ENCODE measurements around the gene CCDC178. TPM values are rescaled to one million over a fixed set of nuclear protein-coding genes. Genes with fewer than 3 reads are reported as not detected.

The CCDC178 gene
- total RNA-seq, 1 donor from 2014 or later, result 2.8 TPM

DNA sequence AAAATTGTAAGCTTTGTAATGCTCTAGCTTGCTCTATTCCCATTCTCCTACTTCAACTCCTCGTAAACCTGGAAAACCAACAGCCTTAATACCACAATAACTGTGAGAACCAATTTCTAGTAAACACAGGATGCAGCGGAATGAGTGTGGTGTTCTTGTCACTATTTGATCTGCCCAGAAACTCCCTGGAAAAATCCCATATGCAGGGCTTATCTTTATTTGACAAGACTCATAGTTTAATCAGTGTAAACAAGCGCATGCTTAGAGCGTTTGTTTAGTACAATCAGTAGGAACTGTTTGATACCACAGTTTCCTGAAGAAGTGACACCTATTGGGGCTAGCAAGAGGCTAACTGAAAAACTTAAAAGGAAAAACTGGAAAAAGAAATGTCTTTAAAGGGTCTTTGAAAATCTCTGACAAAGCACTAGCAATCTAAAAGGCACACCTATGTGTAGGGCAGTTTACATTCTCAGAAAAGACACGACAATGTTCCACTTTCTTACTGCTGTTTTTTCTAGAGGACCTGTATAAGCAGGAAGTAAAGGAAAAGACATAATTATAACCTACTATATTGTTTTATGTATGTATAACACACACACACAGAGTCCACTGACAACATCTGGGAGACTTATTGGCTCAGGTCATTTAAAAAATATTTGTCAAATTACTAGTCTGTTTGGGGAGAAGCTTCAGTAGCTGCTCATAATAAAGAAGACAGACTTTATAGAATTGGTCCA, 426.3 kb downstream of the CCDC178 start:
- no peaks in the 10 kb centered on the region for H3K9me3 Mint-ChIP-seq

GRCh38 chr18:33010149-33010548, 430.4 kb downstream of the CCDC178 start:
- H3K27ac Mint-ChIP-seq, result no peak overlapping the region
- DNase-seq (ENCODE audit: extremely low spot score, unreplicated experiment), result no peak
- no peak overlapping the region for H3K4me3 Mint-ChIP-seq
- no peaks in the 10 kb centered on the region for H3K27me3 Mint-ChIP-seq
- no peaks in the 10 kb centered on the region for H3K9me3 Mint-ChIP-seq
- TF ChIP-seq CTCF (conservative IDR thresholded peaks at IDR 0.05), result no peak
- no peaks in the 10 kb centered on the region for H3K36me3 Mint-ChIP-seq
- no peaks in the 10 kb centered on the region for H3K4me1 Mint-ChIP-seq (ENCODE audit: unreplicated experiment)

More for the DNA sequence above, 426.3 kb downstream of the CCDC178 start:
- H3K36me3 Mint-ChIP-seq, result no peaks in the 10 kb centered on the region
- H3K4me3 Mint-ChIP-seq, result no peak overlapping the region
- no peak for DNase-seq (ENCODE audit: extremely low spot score, unreplicated experiment)
- no peaks in the 10 kb centered on the region for H3K4me1 Mint-ChIP-seq (ENCODE audit: unreplicated experiment)
- H3K27me3 Mint-ChIP-seq, result no peaks in the 10 kb centered on the region
- H3K27ac Mint-ChIP-seq, result no peak overlapping the region
- TF ChIP-seq CTCF (conservative IDR thresholded peaks at IDR 0.05), result no peak

DNA sequence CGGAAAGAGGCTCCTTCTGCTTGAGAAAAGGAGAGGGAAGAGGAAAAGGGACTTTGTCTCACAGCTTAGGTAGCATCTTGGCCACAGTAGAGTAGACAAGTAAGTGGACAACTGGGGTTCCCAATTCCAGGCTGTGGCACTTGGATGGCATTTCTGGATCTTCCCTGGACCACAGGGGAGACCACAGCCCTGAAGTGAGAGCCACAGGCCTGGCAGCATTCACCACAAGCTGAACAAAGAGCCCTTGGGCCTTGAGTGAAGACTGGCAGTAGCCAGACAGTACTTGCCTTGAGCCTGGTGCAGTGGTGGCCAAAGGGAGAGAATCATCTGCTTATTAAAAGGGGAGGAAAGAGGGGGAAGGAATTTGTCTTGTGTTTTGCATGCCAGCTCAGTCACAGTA, 441.6 kb downstream of the CCDC178 start:
- Mint-ChIP-seq H3K4me1 (ENCODE audit: unreplicated experiment) (no peaks in the 10 kb centered on the region), H3K4me3 (no peak overlapping the region), H3K27me3 (no peaks in the 10 kb centered on the region), H3K36me3 (no peaks in the 10 kb centered on the region), H3K27ac (no peak overlapping the region), H3K9me3 (no peaks in the 10 kb centered on the region)
- TF ChIP-seq CTCF (conservative IDR thresholded peaks at IDR 0.05), result no peak
- no peak for DNase-seq (ENCODE audit: extremely low spot score, unreplicated experiment)

GRCh38 chr18:32998285-32998684, 442.2 kb downstream of the CCDC178 start:
- no peak for TF ChIP-seq CTCF (conservative IDR thresholded peaks at IDR 0.05)
- H3K4me1 Mint-ChIP-seq (ENCODE audit: unreplicated experiment), result no peaks in the 10 kb centered on the region
- no peaks in the 10 kb centered on the region for H3K27me3 Mint-ChIP-seq
- H3K36me3 Mint-ChIP-seq, result no peaks in the 10 kb centered on the region
- H3K27ac Mint-ChIP-seq, result no peak overlapping the region
- no peak overlapping the region for H3K4me3 Mint-ChIP-seq
- no peaks in the 10 kb centered on the region for H3K9me3 Mint-ChIP-seq
- no peak for DNase-seq (ENCODE audit: extremely low spot score, unreplicated experiment)

DNA sequence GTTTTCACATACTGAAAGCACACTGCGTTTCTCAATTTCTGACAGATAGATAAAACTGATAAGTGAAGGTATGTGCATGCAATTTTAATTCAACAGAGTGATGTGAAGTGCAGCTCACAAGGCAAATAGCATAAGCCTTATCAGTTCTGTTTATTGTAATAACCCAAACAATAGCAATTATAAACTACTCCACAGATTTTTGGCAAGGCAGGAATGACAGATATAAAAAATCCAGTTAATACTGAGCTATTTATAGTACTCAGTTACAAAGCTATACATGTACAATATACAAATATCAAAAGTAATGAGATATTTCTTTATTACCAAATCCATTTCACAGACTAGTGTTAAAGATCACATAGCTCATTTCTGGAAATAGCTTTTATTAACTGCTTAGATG, 456.8 kb downstream of the CCDC178 start:
- DNase-seq (ENCODE audit: extremely low spot score, unreplicated experiment), result no peak
- Mint-ChIP-seq H3K9me3 (peaks cover 4% of the 10 kb centered on the region), H3K36me3 (no peaks in the 10 kb centered on the region), H3K27me3 (no peaks in the 10 kb centered on the region), H3K27ac (no peak overlapping the region), H3K4me1 (ENCODE audit: unreplicated experiment) (no peaks in the 10 kb centered on the region), H3K4me3 (no peak overlapping the region)
- no peak for TF ChIP-seq CTCF (conservative IDR thresholded peaks at IDR 0.05)
